GM12878 (cell line): ENCODE measurements around the gene OSBPL10.

Source experiments
- ATF2 ChIP-seq: IDR thresholded peaks from 2 replicates; pipeline ENCODE4 v1.6.1; 2012; ENCODE audit warnings: low read length, inconsistent platforms
- ATF3 ChIP-seq: IDR thresholded peaks from 2 replicates; pipeline ENCODE4 v1.6.1; 2011; ENCODE audit warnings: low read depth, mild to moderate bottlenecking, low read length, moderate library complexity, borderline replicate concordance; ENCODE audit errors: extremely low read depth
- CEBPZ ChIP-seq: fragments of 150-350 bp; IDR thresholded peaks from 2 replicates; pipeline ENCODE4 v1.6.1; 2016; ENCODE audit warnings: low read depth, low read length
- CTCF ChIP-seq, 3 experiments: IDR thresholded peaks in 2 of 3; conservative IDR thresholded peaks in 1 of 3; 2 replicates each; pipeline ENCODE4 v1.5.1; 2011; ENCODE audit warnings: low read depth in 3 of 3, low read length in 3 of 3, mild to moderate bottlenecking in 3 of 3, control low read depth in 2 of 3, moderate library complexity in 2 of 3, inconsistent platforms in 1 of 3, mixed read lengths in 1 of 3; ENCODE audit not compliant: control insufficient read depth in 2 of 3, insufficient read depth in 1 of 3; ENCODE audit errors: extremely low read depth in 1 of 3
- EP300 ChIP-seq, 2 experiments: fragments of 150-350 bp in 1 of 2; IDR thresholded peaks; 2 replicates each; pipeline ENCODE4 v1.6.1; 2011 to 2012; ENCODE audit warnings: low read depth in 2 of 2, low read length in 2 of 2, borderline replicate concordance in 1 of 2, improper control_type of control experiment in 1 of 2, inconsistent platforms in 1 of 2; ENCODE audit not compliant: control insufficient read depth in 1 of 2
- GABPA ChIP-seq: IDR thresholded peaks from 2 replicates; pipeline ENCODE4 v1.6.1; 2014; ENCODE audit warnings: antibody characterized with exemption, low read depth, mild to moderate bottlenecking, inconsistent platforms
- HDAC2 ChIP-seq: fragments of 200-600 bp; sonication (generic); IDR thresholded peaks from 2 replicates; pipeline ENCODE4 v1.6.1; 2017
- HDAC6 ChIP-seq: fragments of 200-600 bp; sonication (generic); IDR thresholded peaks from one replicate; pipeline ENCODE4 v1.8.0; 2017; ENCODE audit warnings: antibody characterized with exemption; ENCODE audit not compliant: unreplicated experiment
- MAX ChIP-seq: IDR thresholded peaks from 2 replicates; pipeline ENCODE4 v1.6.1; 2012; ENCODE audit warnings: low read depth, low read length, improper control_type of control experiment
- NBN ChIP-seq: fragments of 450-650 bp; IDR thresholded peaks from 2 replicates; pipeline ENCODE4 v1.6.1; 2016
- PAX5 ChIP-seq: IDR thresholded peaks from 2 replicates; pipeline ENCODE4 v1.6.1; 2011; ENCODE audit warnings: low read depth, low read length, borderline replicate concordance
- PAX8 ChIP-seq: fragments of 450-650 bp; IDR thresholded peaks from 2 replicates; pipeline ENCODE4 v1.6.1; 2017; ENCODE audit warnings: mild to moderate bottlenecking, moderate library complexity
- POLR2A ChIP-seq: IDR thresholded peaks from 2 replicates; pipeline ENCODE4 v1.6.1; 2011; ENCODE audit warnings: low read depth, mild to moderate bottlenecking, low read length
- POLR2AphosphoS5 ChIP-seq: IDR thresholded peaks from 2 replicates; pipeline ENCODE4 v1.6.1; 2011; ENCODE audit warnings: mild to moderate bottlenecking, low read length, inconsistent platforms

GRCh38 chr3:31766669-31767068 is 214.4 kb downstream of the OSBPL10 start:
- no peak for TF ChIP-seq ATF3
- no peak for TF ChIP-seq POLR2A
- no peak for TF ChIP-seq POLR2AphosphoS5
- TF ChIP-seq HDAC2 = no peak
- no peak for TF ChIP-seq CTCF (IDR thresholded peaks at IDR 0.05 in 2 of 3, conservative IDR thresholded peaks at IDR 0.05 in 1 of 3; ENCODE audit: control insufficient read depth in 2 of 3, extremely low read depth in 1 of 3, insufficient read depth in 1 of 3, low read depth in 3 of 3, low read length in 3 of 3)
- TF ChIP-seq ATF2 = no peak
- no peak for TF ChIP-seq EP300 (IDR thresholded peaks at IDR 0.05; ENCODE audit: borderline replicate concordance in 1 of 2, control insufficient read depth in 1 of 2, low read depth in 2 of 2, low read length in 2 of 2)
- no peak for TF ChIP-seq GABPA
- no peak for TF ChIP-seq PAX8
- TF ChIP-seq HDAC6 = no peak
- TF ChIP-seq MAX = no peak
- no peak for TF ChIP-seq PAX5
- TF ChIP-seq NBN = no peak
- no peak for TF ChIP-seq CEBPZ
